HepG2 (cell line): Measurements from ENCODE around the gene GAR1. TPM values are rescaled to one million over a fixed set of nuclear protein-coding genes. Genes with fewer than 3 reads are reported as not detected.

Source experiments
- BRD4 ChIP-seq: sonication (generic); formaldehyde crosslinking; IDR thresholded peaks from 2 replicates; pipeline ENCODE4 v1.4.0; 2020; ENCODE audit warnings: missing genetic modification reagents
- CREB3 ChIP-seq: sonication (generic); formaldehyde crosslinking; IDR thresholded peaks from 2 replicates; pipeline ENCODE4 v1.5.0; 2020; ENCODE audit warnings: missing genetic modification reagents
- DNMT3B ChIP-seq: conservative IDR thresholded peaks from 2 replicates; pipeline ENCODE4 v1.6.1; 2016; ENCODE audit warnings: missing biosample characterization, control low read depth
- DRAP1 ChIP-seq: IDR thresholded peaks from 2 replicates; pipeline ENCODE4 v1.6.1; 2016; ENCODE audit warnings: missing genetic modification reagents, missing compliant biosample characterization
- FIP1L1 ChIP-seq: fragments of 200-400 bp; formaldehyde crosslinking; IDR thresholded peaks from 2 replicates; pipeline ENCODE4 v1.6.1; 2018; ENCODE audit warnings: low read depth, mild to moderate bottlenecking, low read length, moderate library complexity, borderline replicate concordance; ENCODE audit not compliant: insufficient read depth
- JUN ChIP-seq: sonication (generic); formaldehyde crosslinking; IDR thresholded peaks from 2 replicates; pipeline ENCODE4 v1.4.0; 2020; ENCODE audit warnings: mild to moderate bottlenecking, missing genetic modification reagents
- KLF15 ChIP-seq: sonication (generic); formaldehyde crosslinking; IDR thresholded peaks from 2 replicates; pipeline ENCODE4 v1.8.1; 2023; ENCODE audit warnings: borderline replicate concordance, mild to moderate bottlenecking, inconsistent platforms, missing genetic modification reagents, mixed read lengths
- LCORL ChIP-seq, 2 experiments: fragments of 450-650 bp in 1 of 2; sonication (generic) in 1 of 2; formaldehyde crosslinking in 1 of 2; IDR thresholded peaks; 2 replicates each; pipeline versions ENCODE4 v1.5.0 to v1.6.1; 2017 to 2020; ENCODE audit warnings: antibody characterized with exemption in 1 of 2, missing genetic modification reagents in 1 of 2
- NR2F2 ChIP-seq: IDR thresholded peaks from 2 replicates; pipeline ENCODE4 v1.6.1; 2012; ENCODE audit warnings: low read depth, inconsistent platforms, borderline replicate concordance
- SAP130 ChIP-seq: IDR thresholded peaks from 2 replicates; pipeline ENCODE4 v1.6.1; 2016; ENCODE audit warnings: low read depth
- TRIM22 ChIP-seq: fragments of 450-650 bp; IDR thresholded peaks from 2 replicates; pipeline ENCODE4 v1.6.1; 2017
- ZNF225 ChIP-seq: sonication (generic); formaldehyde crosslinking; IDR thresholded peaks from 2 replicates; pipeline ENCODE4 v1.4.0; 2020; ENCODE audit warnings: mild to moderate bottlenecking, missing genetic modification reagents
- ZNF337 ChIP-seq: sonication (generic); formaldehyde crosslinking; IDR thresholded peaks from 2 replicates; pipeline ENCODE4 v1.5.1; 2020; ENCODE audit warnings: missing genetic modification reagents, low read depth, mild to moderate bottlenecking, borderline replicate concordance
- ZNF512 ChIP-seq: sonication (generic); formaldehyde crosslinking; IDR thresholded peaks from 2 replicates; pipeline ENCODE4 v1.4.0; 2020; ENCODE audit warnings: mild to moderate bottlenecking, missing genetic modification reagents
- ZNF780A ChIP-seq: sonication (generic); formaldehyde crosslinking; IDR thresholded peaks from 2 replicates; pipeline ENCODE4 v1.8.0; 2022; ENCODE audit warnings: mild to moderate bottlenecking, missing genetic modification reagents, moderate library complexity
- polyA plus RNA-seq, 8 experiments: library from polyadenylated mRNA; depleted of rRNA in 3 of 8; stranded (reverse) in 7 of 8; unstranded in 1 of 8; fragments of >200 nt; fragmentation: Illumina TruSeq in 4 of 8; extraction: Trizol in 4 of 8; gene quantifications; 2 replicates each; pipeline versions ENCODE4 v1.2.1 to v1.2.3, GENCODE V29; 2011 to 2016; ENCODE audit warnings: low read depth in 4 of 8, missing spikeins in 1 of 8, mixed read lengths in 1 of 8; ENCODE audit not compliant: insufficient read depth in 1 of 8
- total RNA-seq, 5 experiments: library from RNA; depleted of rRNA; stranded (reverse); fragments of >200 nt; fragmentation: Illumina TruSeq; extraction: Trizol; gene quantifications; 2 replicates each; pipeline ENCODE4 v1.2.3, GENCODE V29; 2016; ENCODE audit warnings: low read depth in 1 of 5
- TF ChIP-seq, protein P1 (sequence below): sonication (generic); formaldehyde crosslinking; conservative IDR thresholded peaks from 2 replicates; pipeline ENCODE4 v1.4.0; 2020; ENCODE audit warnings: missing genetic modification reagents
- TF ChIP-seq, protein P2 (sequence below): sonication (generic); formaldehyde crosslinking; IDR thresholded peaks from 2 replicates; pipeline ENCODE4 v1.4.0; 2020; ENCODE audit warnings: missing genetic modification reagents, mild to moderate bottlenecking, borderline replicate concordance

GAR1 gene
- total and polyA plus RNA-seq, 2 of the 13 experiments (the other 11 are each of a cell fraction or from before 2014, with no cell fraction given) = 11.3 to 11.4 TPM

GRCh38 chr4:109815151-109816081, at the start of gene GAR1 (continued):
- no peak for TF ChIP-seq LCORL (IDR thresholded peaks at IDR 0.05)
- peak; percentile 59; the same call in 1 of the 2 replicates for TF ChIP-seq LCORL (CRISPR knock-in tag; IDR thresholded peaks at IDR 0.05)
- TF ChIP-seq KLF15 (CRISPR knock-in tag) = peak; percentile 9; the same call in 1 of the 2 replicates
- TF ChIP-seq SAP130 (CRISPR knock-in tag) = peak; percentile 98
- TF ChIP-seq CREB3 (CRISPR knock-in tag) = 0 out of 2 replicates have a peak, but pooled peaks have one; percentile 30
- no peak for TF ChIP-seq ZNF512 (CRISPR knock-in tag)
- TF ChIP-seq ZNF780A (CRISPR knock-in tag) = no peak
- no peak for TF ChIP-seq NR2F2
- no peak for TF ChIP-seq ZNF225
- peak; percentile 55; the same call in 1 of the 2 replicates for TF ChIP-seq DRAP1
- TF ChIP-seq BRD4 (CRISPR knock-in tag) = peak; percentile 75; the same call in 1 of the 2 replicates
- TF ChIP-seq FIP1L1 = no peak
- TF ChIP-seq DNMT3B = 0 out of 2 replicates have a peak, but pooled peaks have one; percentile 51
- TF ChIP-seq JUN = peak; percentile 31; the same call in 1 of the 2 replicates
- TF ChIP-seq, protein P1, sequence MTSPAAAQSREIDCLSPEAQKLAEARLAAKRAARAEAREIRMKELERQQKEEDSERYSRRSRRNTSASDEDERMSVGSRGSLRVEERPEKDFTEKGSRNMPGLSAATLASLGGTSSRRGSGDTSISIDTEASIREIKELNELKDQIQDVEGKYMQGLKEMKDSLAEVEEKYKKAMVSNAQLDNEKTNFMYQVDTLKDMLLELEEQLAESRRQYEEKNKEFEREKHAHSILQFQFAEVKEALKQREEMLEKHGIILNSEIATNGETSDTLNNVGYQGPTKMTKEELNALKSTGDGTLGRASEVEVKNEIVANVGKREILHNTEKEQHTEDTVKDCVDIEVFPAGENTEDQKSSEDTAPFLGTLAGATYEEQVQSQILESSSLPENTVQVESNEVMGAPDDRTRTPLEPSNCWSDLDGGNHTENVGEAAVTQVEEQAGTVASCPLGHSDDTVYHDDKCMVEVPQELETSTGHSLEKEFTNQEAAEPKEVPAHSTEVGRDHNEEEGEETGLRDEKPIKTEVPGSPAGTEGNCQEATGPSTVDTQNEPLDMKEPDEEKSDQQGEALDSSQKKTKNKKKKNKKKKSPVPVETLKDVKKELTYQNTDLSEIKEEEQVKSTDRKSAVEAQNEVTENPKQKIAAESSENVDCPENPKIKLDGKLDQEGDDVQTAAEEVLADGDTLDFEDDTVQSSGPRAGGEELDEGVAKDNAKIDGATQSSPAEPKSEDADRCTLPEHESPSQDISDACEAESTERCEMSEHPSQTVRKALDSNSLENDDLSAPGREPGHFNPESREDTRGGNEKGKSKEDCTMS (CRISPR knock-in tag) = no peak
- TF ChIP-seq, protein P2, sequence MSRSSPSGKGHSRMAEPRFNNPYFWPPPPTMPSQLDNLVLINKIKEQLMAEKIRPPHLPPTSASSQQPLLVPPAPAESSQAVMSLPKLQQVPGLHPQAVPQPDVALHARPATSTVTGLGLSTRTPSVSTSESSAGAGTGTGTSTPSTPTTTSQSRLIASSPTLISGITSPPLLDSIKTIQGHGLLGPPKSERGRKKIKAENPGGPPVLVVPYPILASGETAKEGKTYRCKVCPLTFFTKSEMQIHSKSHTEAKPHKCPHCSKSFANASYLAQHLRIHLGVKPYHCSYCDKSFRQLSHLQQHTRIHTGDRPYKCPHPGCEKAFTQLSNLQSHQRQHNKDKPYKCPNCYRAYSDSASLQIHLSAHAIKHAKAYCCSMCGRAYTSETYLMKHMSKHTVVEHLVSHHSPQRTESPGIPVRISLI (CRISPR knock-in tag) = peak; percentile 19; the same call in 1 of the 2 replicates
- no peak for TF ChIP-seq TRIM22
- 0 out of 2 replicates have a peak, but pooled peaks have one; percentile 86 for TF ChIP-seq ZNF337 (CRISPR knock-in tag)
